ENCODE data around the gene ADAMTSL3. TPM values are rescaled to one million over a fixed set of nuclear protein-coding genes. Genes with fewer than 3 reads are reported as not detected.

ADAMTSL3 gene
- total and polyA plus RNA-seq, 2 of the 8 experiments (the other 6 are each of a cell fraction or from before 2014, with no cell fraction given) = 0.35 to 1.4 TPM

GRCh38 chr15:83745771-83746170 lies 91.8 kb downstream of the ADAMTSL3 start:
- Histone ChIP-seq H3K4me1 (replicated peaks in 1 of 4; ENCODE audit: control insufficient read depth in 3 of 4, insufficient read depth in 4 of 4, low read length in 3 of 4) (no peaks in the 10 kb centered on the region), H2AK5ac (ENCODE audit: low read depth, low read length) (no peak overlapping the region), H3K23ac (ENCODE audit: insufficient read length) (no peak overlapping the region), H3K14ac (ENCODE audit: insufficient read length) (no peak overlapping the region), H2BK12ac (ENCODE audit: low read depth, low read length) (no peak overlapping the region), H3K18ac (ENCODE audit: extremely low read depth, low read length) (no peak overlapping the region), H4K8ac (ENCODE audit: extremely low read depth, insufficient read depth, low read length) (no peak overlapping the region), H3K23me2 (ENCODE audit: low read depth, low read length) (no peaks in the 10 kb centered on the region), H3K9me3 (ENCODE audit: insufficient read depth in 2 of 2, low read depth in 1 of 2, low read length in 1 of 2) (no peaks in the 10 kb centered on the region), H3K79me2 (ENCODE audit: control insufficient read depth in 1 of 2, insufficient read depth in 2 of 2, low read length in 2 of 2) (no peaks in the 10 kb centered on the region), H3K56ac (replicated peaks; ENCODE audit: insufficient read length, low read depth, low read length) (no peak overlapping the region), H2BK20ac (ENCODE audit: low read length) (no peak overlapping the region), H3K4me2 (ENCODE audit: insufficient read depth in 1 of 2, low read depth in 2 of 2, low read length in 2 of 2) (no peak overlapping the region), H3K36me3 (ENCODE audit: control insufficient read depth in 2 of 4, insufficient read depth in 4 of 4, low read length in 3 of 4) (no peaks in the 10 kb centered on the region), H2BK5ac (ENCODE audit: low read depth, low read length) (no peak overlapping the region), H2BK15ac (ENCODE audit: low read length) (no peak overlapping the region), H3K4me3 (ENCODE audit: extremely low read depth in 1 of 4, insufficient read depth in 2 of 4, low read depth in 3 of 4, low read length in 4 of 4) (no peak overlapping the region), H4K20me1 (replicated peaks in 1 of 2; ENCODE audit: control insufficient read depth in 1 of 2, insufficient read depth in 2 of 2, low read length in 2 of 2) (no peaks in the 10 kb centered on the region), H2BK120ac (replicated peaks; ENCODE audit: low read depth, low read length) (no peak overlapping the region), H3K79me1 (ENCODE audit: low read depth, low read length) (no peaks in the 10 kb centered on the region), H3K27me3 (replicated peaks in 1 of 4; ENCODE audit: control insufficient read depth in 3 of 4, extremely low read depth in 1 of 4, insufficient read depth in 3 of 4, low read length in 3 of 4) (no peaks in the 10 kb centered on the region), H3K4ac (replicated peaks; ENCODE audit: insufficient read length, low read depth, low read length) (no peak overlapping the region), H4K5ac (ENCODE audit: insufficient read length, low read depth, low read length) (no peak overlapping the region), H3K27ac (ENCODE audit: low read depth, low read length) (no peak overlapping the region), H2AFZ (ENCODE audit: low read length) (no peak overlapping the region), H3K9ac (replicated peaks in 1 of 4; ENCODE audit: extremely low read depth in 1 of 4, low read depth in 3 of 4, low read length in 3 of 4) (no peak overlapping the region), H4K91ac (replicated peaks; ENCODE audit: insufficient read length, low read length) (no peak overlapping the region)
- CTCF ChIA-PET (ENCODE audit: partially characterized antibody) = interaction anchor here (0.7 to 2.3 kb wide), 9 partner anchors 9 to 277 kb away, joined by 3 to 13 read pairs (median 4); no protein-coding TSS in a partner anchor
- no peak for TF ChIP-seq TBP (IDR thresholded peaks at IDR 0.05; ENCODE audit: low read depth, low read length)
- no peak for TF ChIP-seq POLR2AphosphoS5 (IDR thresholded peaks at IDR 0.05; ENCODE audit: low read depth, low read length)
- no peak for TF ChIP-seq SAP30 (IDR thresholded peaks at IDR 0.05; ENCODE audit: insufficient read depth, insufficient replicate concordance, low read length)
- no peak for TF ChIP-seq CREB1 (IDR thresholded peaks at IDR 0.05)
- TF ChIP-seq TAF1 (IDR thresholded peaks at IDR 0.05; ENCODE audit: low read depth, low read length) = no peak
- no peak for TF ChIP-seq BACH1 (IDR thresholded peaks at IDR 0.05; ENCODE audit: low read length)
- no peak for TF ChIP-seq SIX5 (IDR thresholded peaks at IDR 0.05; ENCODE audit: low read depth, low read length)
- TF ChIP-seq SIN3A (conservative IDR thresholded peaks at IDR 0.05 in 1 of 2, IDR thresholded peaks at IDR 0.05 in 1 of 2; ENCODE audit: low read depth in 1 of 2, low read length in 2 of 2) = no peak
- no peak for TF ChIP-seq NRF1 (IDR thresholded peaks at IDR 0.05; ENCODE audit: low read depth, low read length)
- no peak for TF ChIP-seq HDAC6 (IDR thresholded peaks at IDR 0.05; ENCODE audit: low read depth, low read length)
- TF ChIP-seq EGR1 (IDR thresholded peaks at IDR 0.05; ENCODE audit: borderline replicate concordance, low read depth, low read length) = no peak
- no peak for TF ChIP-seq CEBPB (IDR thresholded peaks at IDR 0.05; ENCODE audit: low read depth, low read length)
- FAIRE-seq (no peak), DNase-seq (ENCODE audit: low read depth in 1 of 2, low spot score in 2 of 2) (no peak)
- POLR2A ChIA-PET (ENCODE audit: partially characterized antibody) = no interaction called here
- 100% methylated on average over 1 of the region's 1 CpG; no CpG with 5 or more reads in 1 of the 2 experiments for WGBS, 2 experiments (ENCODE audit: extremely low coverage in 1 of 2, insufficient coverage in 1 of 2, insufficient read length in 1 of 2, insufficient replicate concordance in 2 of 2, low coverage in 1 of 2, low lambda C conversion rate in 2 of 2, missing lambda C conversion rate in 1 of 2)
